GM19438 (cell line): Measurements from ENCODE around the gene GINS1.

Experiments used
- ATAC-seq: cut with Tn5 transposase; IDR thresholded peaks from one replicate; pipeline ENCODE4 v1.9.1; 2021; ENCODE audit warnings: low read depth; ENCODE audit not compliant: unreplicated experiment

GINS1 gene

DNA sequence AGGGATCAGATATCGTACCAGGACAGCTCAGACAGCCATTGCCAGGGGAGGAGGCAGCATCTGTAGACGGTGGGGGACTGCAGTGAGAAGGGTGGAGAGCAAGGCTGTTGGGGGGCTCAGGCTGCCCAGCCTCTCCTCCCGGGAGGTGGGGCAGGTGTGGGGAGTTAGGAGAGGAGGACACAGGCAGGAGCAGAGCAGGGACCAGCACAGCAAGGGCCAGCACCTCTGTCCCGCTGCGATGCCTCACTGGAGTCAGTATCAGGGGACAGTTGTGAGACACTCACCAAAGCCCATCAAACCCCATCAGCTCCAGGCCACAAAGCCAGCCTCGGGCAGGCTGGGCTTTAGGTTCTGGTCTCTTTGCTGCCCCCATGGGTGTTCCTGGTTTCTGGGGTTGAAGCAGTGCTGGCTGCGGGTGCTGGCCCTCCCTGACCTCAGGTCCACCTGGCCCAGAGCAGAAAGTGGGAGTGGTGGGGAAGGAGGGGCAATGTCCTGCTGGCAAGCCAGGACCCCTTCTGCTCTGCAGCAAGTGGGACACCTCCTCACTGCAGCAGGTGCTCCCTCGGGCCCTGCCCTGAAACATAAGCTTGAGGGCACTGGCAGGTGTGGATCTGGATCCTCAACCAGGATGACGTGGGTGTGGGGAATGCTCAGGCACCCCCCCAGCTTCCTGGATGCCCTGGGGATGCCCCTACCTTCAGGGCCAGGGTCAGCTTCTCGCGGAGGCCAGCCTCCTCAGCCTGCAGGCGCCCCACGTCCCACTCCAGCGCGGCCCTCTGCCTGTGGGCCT, 83.4 kb downstream of the GINS1 start:
- no peak for ATAC-seq

DNA sequence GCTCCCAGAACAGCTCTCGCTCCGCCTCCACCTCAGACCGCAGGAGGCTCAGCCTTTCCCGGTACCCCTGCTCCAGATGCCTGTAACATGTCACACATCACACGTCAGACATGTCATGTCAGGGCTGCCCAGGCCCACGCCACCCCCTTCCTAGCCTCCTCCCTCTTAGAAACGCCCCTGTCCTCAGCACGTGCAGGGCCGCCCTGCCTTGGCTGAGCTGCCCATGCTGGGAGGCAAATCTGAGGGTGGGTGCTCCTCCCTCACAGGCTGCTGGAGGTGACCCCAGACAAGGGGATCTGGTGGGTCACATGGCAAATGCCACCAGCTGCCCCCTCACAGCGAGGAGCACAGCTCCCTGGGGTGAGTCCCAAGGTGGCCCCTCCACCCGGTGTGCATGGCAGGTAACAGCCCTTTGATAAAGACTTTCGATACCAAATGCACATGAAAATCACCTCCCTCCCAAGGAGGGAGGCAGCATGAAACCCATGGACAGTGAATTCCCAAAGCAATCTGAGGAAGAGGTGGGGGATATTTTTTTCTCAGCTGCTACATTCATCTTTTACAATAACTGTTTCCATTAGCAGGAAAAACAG, 84.1 kb downstream of the GINS1 start:
- ATAC-seq = no peak

DNA sequence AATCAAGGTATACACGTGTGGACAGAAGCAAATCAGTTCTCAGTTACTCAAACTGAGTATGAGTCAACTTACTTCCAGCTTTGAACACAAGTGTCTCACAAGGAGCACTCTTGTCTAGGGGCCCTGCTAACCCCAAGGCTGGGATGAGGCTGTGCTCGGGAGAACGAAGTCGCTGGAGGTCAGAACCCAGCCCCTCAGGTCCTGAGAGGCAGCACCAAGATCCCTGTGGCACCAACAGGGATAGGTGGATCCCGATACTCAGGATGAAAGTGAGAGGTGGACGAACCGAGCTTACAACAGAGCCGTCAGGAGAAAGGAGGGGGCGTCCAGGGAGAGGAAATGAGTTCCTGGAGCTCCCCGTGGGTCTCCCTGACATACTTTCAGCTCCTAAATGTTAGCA, 85.7 kb downstream of the GINS1 start:
- no peak for ATAC-seq

DNA sequence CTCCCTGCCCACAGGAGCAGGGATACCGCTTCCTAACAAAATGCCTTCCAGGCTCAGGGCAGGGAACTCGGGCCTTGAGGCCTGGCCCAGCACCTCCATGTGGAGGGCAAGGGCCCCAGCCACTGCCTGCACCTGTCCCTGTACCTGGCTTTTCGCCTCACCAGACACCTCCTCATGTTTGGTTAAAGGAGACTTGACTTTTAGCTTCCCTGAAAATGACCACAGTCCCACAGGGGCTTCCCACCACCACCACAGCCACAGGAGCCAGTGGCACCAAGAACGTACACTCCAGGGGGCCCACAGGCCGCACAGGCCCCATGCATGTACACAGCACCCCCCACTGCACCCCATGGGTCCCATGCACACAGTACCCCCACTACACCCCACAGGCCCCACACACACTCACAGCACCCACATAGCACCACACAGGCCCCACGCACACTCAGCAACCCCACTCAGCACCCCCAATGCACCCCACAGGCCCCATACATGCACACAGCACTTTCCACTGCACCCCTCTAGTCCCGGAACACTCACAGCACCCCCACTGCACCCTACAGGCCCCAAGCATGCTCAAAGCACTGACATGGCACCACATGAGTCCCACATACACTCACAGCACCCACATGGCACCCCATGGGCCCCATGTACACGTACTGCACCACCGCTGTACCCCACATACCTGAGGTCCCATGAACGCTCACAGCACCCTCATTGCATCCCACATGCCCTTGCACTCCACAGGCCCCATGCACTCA, 86.5 kb downstream of the GINS1 start:
- no peak for ATAC-seq

DNA sequence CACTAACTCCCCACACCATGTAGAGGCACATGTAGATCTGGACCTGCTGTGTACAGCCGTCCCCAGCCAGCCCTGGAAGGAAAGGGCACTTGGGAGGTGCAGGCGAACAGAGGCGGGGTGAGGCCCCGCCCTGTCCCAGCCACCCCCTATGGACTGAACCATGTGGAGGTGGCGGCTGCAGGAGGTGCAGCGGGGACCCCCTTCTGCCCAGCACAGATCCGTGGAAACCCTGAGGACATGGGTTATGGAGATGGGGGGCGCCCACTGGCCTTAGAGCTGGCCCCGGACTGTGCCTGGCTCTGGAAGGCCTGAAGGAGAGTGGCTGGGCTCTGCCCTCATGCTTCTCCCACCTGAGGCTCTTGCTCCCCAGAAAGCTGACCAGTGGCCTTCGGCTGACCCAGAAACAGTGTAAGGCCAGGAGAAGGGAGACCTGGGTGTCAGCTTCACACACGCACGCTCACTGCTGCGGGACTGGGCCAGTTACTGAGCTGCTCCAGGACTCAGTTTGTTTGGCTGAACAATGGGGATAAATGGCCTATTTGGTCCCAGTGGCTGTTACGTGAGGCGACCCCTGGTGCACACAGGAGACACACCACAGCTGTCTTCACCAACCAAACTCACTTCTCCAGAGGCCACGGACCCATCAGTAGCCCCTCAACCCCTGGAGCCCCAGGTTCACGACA, 87.2 kb downstream of the GINS1 start:
- no peak for ATAC-seq

DNA sequence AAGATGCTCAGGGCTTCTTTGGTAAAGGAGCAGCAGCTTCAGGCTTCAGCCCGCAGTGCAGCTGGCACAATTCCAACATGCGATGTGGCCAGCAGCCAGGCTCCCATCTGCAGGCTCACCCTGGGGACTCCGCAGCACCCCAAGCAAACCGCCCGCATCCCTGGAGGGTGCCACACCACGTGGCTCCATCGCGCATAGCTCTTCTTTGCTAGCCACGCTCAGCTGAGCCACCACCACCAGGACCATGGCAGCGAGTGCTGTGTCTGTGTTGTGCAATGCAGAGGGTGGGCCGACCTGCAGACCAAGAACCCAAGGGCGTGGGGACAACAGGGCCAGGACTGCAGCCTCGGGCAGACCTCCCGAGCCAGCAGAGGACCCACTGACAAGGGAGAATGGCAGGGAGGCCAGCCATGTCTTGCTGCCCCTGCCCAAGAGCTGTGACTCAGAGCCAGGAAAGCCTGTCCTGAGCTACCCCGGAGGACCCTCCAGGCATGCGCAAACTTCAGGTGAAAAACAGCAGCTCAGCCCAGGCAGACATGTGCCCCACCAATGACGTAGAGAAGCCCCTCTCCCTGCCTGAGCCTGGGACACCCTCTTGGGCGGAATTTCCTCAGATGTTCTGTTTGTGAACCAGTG, 87.8 kb downstream of the GINS1 start:
- ATAC-seq = no peak

DNA sequence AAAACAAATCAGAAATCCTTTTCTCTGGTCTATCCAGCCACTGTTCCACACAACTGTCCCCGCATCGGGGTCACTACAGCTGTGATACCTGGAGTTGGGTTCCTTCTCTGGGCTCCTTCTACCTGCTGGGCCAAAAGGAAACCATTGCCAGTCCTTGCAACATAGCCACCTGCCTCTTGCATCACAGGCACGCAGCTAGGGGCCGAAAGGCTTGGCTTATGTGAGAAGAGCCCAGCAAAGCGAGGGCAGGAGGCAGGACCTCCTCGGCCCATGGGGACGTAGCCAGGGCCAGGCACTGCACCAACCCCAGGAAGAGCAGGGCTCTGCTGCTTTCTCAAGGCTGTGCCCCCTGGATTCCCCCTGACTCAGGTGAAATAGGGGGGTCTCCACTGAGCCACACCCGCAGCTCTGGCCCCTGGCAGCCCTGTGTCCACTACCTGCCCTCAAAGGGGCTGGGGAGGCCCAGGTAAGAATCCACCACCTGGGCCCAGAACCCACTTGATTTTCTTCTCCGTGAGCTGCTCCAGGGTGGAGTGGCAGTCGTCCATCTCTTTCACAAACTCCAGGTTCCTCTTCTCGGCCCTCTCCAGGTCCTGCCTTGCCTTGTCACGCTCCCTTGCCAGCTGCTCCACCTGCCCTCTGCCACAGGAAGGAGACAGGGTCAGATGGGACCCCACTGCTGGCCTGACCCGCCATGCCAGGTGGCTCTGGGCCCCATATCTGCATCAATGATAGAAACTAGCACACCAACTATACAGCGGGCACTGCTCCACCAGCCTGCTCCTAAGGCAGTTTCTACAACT, 88.9 kb downstream of the GINS1 start:
- no peak for ATAC-seq

DNA sequence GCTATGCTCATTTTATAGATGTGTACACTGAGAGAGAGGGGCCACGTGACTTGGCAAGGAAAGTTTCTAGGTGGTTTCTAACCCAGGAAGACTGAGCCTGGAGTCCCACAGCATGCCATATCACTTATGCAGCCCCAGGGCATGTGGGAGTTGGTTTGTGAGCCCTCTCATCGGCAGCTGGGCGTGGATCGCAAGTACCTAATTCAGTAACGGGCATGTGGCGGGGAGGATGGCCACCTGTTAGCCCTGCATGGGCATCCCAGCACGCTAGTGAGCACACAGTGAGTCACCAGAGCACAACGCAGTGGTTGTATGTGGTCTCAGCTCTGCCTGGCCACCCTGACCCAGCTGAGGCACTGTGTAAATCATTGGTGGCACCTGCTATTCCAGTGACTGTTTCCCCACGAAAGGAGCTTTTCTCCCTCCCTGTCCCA, 89.5 kb downstream of the GINS1 start:
- no peak for ATAC-seq

DNA sequence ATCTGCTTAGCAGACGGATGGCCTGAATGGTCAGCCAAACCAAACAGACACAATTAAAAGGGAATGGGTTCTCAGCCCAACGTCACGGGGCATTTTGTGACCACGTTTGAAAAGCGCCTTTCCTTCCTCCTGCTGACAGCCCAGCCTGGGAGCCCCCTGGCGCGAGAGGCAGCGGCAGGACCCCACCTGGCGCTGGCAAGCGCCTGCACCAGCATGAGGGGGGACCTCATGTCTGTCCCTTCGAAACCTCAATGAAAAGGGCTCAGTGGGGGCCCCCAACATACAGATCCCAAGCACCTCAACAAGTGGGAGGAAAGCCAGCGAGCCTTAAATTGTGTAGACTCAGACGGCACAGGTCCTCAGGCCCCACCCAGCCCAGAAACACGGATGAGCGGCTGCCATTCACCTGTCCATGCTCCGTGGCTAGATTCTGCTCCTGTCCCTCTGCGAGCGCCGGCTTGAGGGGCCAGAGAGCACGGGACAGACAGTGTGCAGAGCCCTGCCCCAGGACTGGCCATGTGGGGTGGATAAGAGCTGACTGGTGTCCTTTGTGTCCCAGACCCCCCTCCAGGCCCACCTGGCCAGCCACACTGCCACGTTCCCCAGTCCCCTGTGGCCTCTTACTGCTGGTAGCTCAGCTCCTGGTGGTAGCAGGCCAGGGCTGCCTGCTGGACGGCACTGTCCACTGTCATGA, 90.3 kb downstream of the GINS1 start:
- ATAC-seq = no peak
